SK-N-SH (cell line): Measurements from ENCODE around the gene NPIPB8. TPM values are rescaled to one million over a fixed set of nuclear protein-coding genes. Genes with fewer than 3 reads are reported as not detected.
"Not testable (repeated sequence)": the region's sequence is repeated elsewhere in the genome, so short reads cannot be mapped to it uniquely, and the experiment has no call there.

Experiments used
- CTCF ChIA-PET: fragments of 300-600, 350-600 bp; formaldehyde crosslinking; extraction: SDS; loops from one replicate; lab custom pipeline; 2021; lab: Yijun Ruan, JAX
- POLR2A ChIA-PET: fragments of 350-600 bp; sonication (Branson Sonifier 250); formaldehyde crosslinking; extraction: SDS; loops from one replicate; lab custom pipeline; 2020; ENCODE audit warnings: antibody characterized with exemption, inconsistent platforms; lab: Yijun Ruan, JAX
- DNase-seq: peaks from one replicate; pipeline ENCODE4 v3.0.0; 2012
- H2AFZ ChIP-seq: fragments of 200-600 bp; sonication (generic); 2 replicates; pipeline ENCODE4 v1.8.1; 2016; ENCODE audit warnings: antibody characterized with exemption, mild to moderate bottlenecking, low read depth
- H3F3A ChIP-seq: fragments of 200-600 bp; sonication (generic); replicated peaks from 2 replicates; pipeline ENCODE3; 2016; ENCODE audit warnings: antibody characterized with exemption, mild to moderate bottlenecking; ENCODE audit not compliant: insufficient read depth
- H3K27ac ChIP-seq, 2 experiments: fragments of 200-500 bp in 1 of 2; fragments of 200-600 bp in 1 of 2; sonication (Bioruptor generic) in 1 of 2; sonication (generic), shearing (Covaris generic) in 1 of 2; 2 replicates each; pipeline versions ENCODE4 v1.5.1 to v1.6.1; 2014 to 2016; ENCODE audit warnings: low read depth in 2 of 2, inconsistent platforms in 1 of 2, low read length in 1 of 2, mild to moderate bottlenecking in 1 of 2, mixed read lengths in 1 of 2
- H3K27me3 ChIP-seq: fragments of 200-600 bp; sonication (generic), shearing (Covaris generic); 2 replicates; pipeline ENCODE4 v1.6.1; 2016; ENCODE audit warnings: mixed run types; ENCODE audit not compliant: insufficient read depth
- H3K36me3 ChIP-seq, 2 experiments: fragments of 200-500 bp in 1 of 2; fragments of 200-600 bp in 1 of 2; sonication (Bioruptor generic) in 1 of 2; sonication (generic) in 1 of 2; replicated peaks in 1 of 2; 2 replicates each; pipeline versions ENCODE3 to v1.5.1; 2014 to 2016; ENCODE audit warnings: low read length in 1 of 2, mild to moderate bottlenecking in 1 of 2; ENCODE audit not compliant: insufficient read depth in 2 of 2, control insufficient read depth in 1 of 2
- H3K4me1 ChIP-seq, 2 experiments: fragments of 200-500 bp in 1 of 2; fragments of 200-600 bp in 1 of 2; sonication (Bioruptor generic) in 1 of 2; sonication (generic), shearing (Covaris generic) in 1 of 2; 2 replicates each; pipeline versions ENCODE4 v1.5.1 to v1.6.1; 2014 to 2016; ENCODE audit warnings: low read depth in 1 of 2, low read length in 1 of 2, mixed run types in 1 of 2; ENCODE audit not compliant: insufficient read depth in 2 of 2, control insufficient read depth in 1 of 2
- H3K4me2 ChIP-seq: fragments of 200-600 bp; sonication (generic), shearing (Covaris generic); 2 replicates; pipeline ENCODE4 v1.6.1; 2017; ENCODE audit warnings: mixed run types
- H3K4me3 ChIP-seq, 2 experiments: fragments of 200-500 bp in 1 of 2; fragments of 200-600 bp in 1 of 2; sonication (Bioruptor generic) in 1 of 2; sonication (generic), shearing (Covaris generic) in 1 of 2; 2 replicates each; pipeline versions ENCODE4 v1.5.1 to v1.8.1; 2014 to 2016; ENCODE audit warnings: low read depth in 2 of 2, inconsistent platforms in 1 of 2, low read length in 1 of 2, mild to moderate bottlenecking in 1 of 2, mixed read lengths in 1 of 2, moderate library complexity in 1 of 2
- H3K79me2 ChIP-seq: fragments of 200-600 bp; sonication (generic); 2 replicates; pipeline ENCODE4 v1.8.1; 2017; ENCODE audit warnings: mild to moderate bottlenecking; ENCODE audit not compliant: insufficient read depth
- H3K9ac ChIP-seq: fragments of 200-600 bp; sonication (generic); 2 replicates; pipeline ENCODE4 v1.6.1; 2017; ENCODE audit warnings: mixed run types
- H3K9me2 ChIP-seq: fragments of 200-600 bp; sonication (generic); 2 replicates; pipeline ENCODE4 v1.6.1; 2017; ENCODE audit warnings: mixed run types
- H3K9me3 ChIP-seq: fragments of 200-600 bp; sonication (generic); 2 replicates; pipeline ENCODE4 v1.6.1; 2017; ENCODE audit warnings: mixed run types, mild to moderate bottlenecking, moderate library complexity
- H4K20me1 ChIP-seq: fragments of 200-600 bp; sonication (generic); 2 replicates; pipeline ENCODE4 v1.6.1; 2017; ENCODE audit warnings: mild to moderate bottlenecking, mixed run types; ENCODE audit not compliant: insufficient read depth
- WGBS: methylation state at CpG from one replicate; pipeline ENCODE4 v1.1.6; 2017; ENCODE audit warnings: low lambda C conversion rate; 5-methylcytosine and 5-hydroxymethylcytosine counted together
- polyA plus RNA-seq, 3 experiments: library from polyadenylated mRNA; depleted of rRNA; stranded (reverse); fragments of >200 nt; gene quantifications; 2 replicates each; pipeline ENCODE4 v1.2.3, GENCODE V29; 2012

NPIPB8 gene
- polyA plus RNA-seq, 1 of the 3 experiments (the other 2 are of a cell fraction) = not detected

DNA sequence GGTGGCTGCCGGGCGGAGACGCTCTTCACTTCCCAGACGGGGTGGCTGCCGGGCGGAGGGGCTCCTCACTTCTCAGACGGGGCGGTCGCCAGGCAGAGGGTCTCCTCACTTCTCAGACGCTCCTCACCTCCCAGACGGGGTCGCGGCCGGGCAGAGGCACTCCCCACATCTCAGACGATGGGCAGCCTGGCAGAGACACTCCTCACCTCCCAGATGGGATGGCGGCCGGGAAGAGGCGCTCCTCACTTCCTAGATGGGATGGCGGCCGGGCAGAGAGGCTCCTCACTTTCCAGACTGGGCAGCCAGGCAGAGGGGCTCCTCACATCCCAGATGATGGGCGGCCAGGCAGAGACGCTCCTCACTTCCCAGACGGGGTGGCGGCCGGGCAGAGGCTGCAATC is 28.4 kb downstream of the NPIPB8 start:
- not testable (repeated sequence) for DNase-seq

DNA sequence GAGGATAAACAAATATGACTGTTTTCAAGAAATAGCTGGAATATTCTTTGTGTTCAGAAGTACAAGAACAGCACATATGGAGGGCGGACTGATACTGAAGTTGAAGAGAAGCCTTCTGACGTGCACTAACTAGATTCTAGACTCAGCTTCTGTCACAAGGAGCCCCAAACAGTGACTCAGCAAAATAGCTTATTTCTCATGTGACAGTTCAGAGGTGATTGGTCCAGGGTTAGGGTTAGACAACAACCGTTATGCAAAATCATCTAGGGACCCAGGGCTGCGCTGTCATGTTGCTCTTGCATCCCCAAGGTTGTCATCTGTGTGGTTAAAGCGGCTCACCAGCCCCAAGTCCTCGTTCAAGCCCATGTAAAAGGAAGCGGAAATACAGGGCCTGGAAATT is 29.6 kb downstream of the NPIPB8 start:
- H3K4me1 ChIP-seq, H3F3A ChIP-seq, H3K4me3 ChIP-seq, POLR2A ChIA-PET, CTCF ChIA-PET, H3K27ac ChIP-seq, H3K4me2 ChIP-seq, H2AFZ ChIP-seq, H4K20me1 ChIP-seq, H3K9me3 ChIP-seq, DNase-seq, H3K9ac ChIP-seq, H3K9me2 ChIP-seq, H3K27me3 ChIP-seq, H3K79me2 ChIP-seq, H3K36me3 ChIP-seq: not testable (repeated sequence)
- WGBS = no CpG with 5 or more reads among the region's 7 CpGs

More for the DNA sequence above, 28.4 kb downstream of the NPIPB8 start:
- H3K9me2 ChIP-seq, H3K36me3 ChIP-seq, H3K9me3 ChIP-seq, H4K20me1 ChIP-seq, H3K4me2 ChIP-seq, POLR2A ChIA-PET, H3K27ac ChIP-seq, H3K79me2 ChIP-seq, H3K9ac ChIP-seq, H3F3A ChIP-seq, H2AFZ ChIP-seq, H3K4me1 ChIP-seq, CTCF ChIA-PET, H3K27me3 ChIP-seq, H3K4me3 ChIP-seq: not testable (repeated sequence)
- 91% methylated on average over 10 of the region's 25 CpGs for WGBS

DNA sequence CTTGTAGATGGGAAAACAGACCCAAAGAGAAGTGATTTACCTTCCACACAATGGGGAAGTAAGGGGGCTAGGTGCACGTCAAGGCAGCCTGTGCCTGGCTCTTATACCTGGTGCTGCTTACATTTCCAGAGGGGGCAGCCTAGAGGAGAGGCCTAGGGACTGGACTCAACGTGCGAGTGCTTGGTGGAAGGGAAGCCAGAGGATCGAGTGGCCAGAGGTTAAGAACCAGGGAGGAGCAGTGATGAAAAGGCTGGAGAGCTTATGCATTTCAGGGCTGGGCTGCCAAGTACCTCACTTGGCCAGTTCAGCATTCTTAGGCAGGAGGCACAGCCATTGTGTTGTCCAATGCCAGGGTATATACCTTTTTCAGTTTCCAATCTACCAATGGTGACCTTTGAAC is 30.3 kb downstream of the NPIPB8 start:
- H3K36me3 ChIP-seq, CTCF ChIA-PET, H4K20me1 ChIP-seq, H3K27me3 ChIP-seq, POLR2A ChIA-PET, H2AFZ ChIP-seq, H3K9me2 ChIP-seq, H3K4me2 ChIP-seq, DNase-seq, H3K9ac ChIP-seq, H3K9me3 ChIP-seq, H3K4me1 ChIP-seq, H3K79me2 ChIP-seq, H3K4me3 ChIP-seq, H3F3A ChIP-seq, H3K27ac ChIP-seq: not testable (repeated sequence)
- WGBS = no CpG with 5 or more reads among the region's 4 CpGs

DNA sequence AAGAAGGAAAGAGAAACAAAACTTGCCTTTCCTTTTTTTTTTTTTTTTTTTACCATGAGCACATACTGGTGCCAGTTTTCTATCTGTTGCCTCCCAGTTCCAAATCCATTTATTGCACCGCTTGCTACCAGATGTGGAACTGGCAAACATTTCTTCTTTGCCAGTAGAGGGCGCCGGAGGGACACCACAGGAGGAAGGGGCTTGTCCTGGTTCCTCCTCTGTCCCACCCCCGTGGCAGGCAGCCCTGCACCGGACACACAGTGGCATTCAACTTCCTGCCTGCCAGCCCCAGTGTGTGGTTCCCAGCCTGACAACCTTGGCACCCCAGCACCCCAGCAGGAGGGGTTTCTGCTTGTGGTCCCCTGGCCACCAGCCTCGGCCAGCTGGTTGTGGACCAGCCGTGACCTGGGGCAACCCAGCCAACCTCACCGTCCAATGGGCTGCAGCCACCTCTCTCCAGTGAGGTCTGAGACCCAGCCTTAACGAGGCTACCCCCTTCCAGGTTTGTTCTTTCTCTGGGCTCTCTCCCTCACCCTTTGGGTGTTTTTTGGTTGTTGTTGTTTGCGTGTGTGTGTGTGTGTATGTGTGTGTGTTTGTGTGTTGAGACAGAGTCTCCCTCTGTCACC is 50.6 kb downstream of the NPIPB8 start:
- WGBS = no CpG with 5 or more reads among the region's 10 CpGs
- CTCF ChIA-PET, H3K4me2 ChIP-seq: not testable (repeated sequence)

DNA sequence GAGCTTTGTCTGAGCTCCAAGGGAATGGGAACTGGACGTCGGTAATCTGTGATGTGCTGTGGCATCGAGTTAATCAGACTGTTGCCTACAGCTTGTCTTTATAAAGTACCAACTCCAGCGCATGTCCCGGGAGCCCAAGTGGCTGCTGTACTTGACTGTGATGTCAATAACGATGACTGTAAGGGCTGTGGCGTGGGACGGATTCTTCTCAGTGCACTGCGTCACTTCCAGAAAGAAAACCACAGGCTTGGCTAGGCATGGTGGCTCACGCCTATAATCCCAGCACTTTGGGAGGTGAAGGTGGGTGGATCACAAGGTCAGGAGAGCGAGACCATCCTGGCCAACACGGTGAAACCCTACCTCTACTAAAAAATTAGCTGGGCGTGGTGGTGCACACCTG is 51.6 kb downstream of the NPIPB8 start:
- H3K4me3 ChIP-seq, H3K36me3 ChIP-seq, H3F3A ChIP-seq, H2AFZ ChIP-seq, H3K79me2 ChIP-seq, H4K20me1 ChIP-seq, H3K4me2 ChIP-seq, H3K9me2 ChIP-seq, H3K9ac ChIP-seq, CTCF ChIA-PET, H3K4me1 ChIP-seq, DNase-seq, H3K27me3 ChIP-seq, POLR2A ChIA-PET, H3K27ac ChIP-seq, H3K9me3 ChIP-seq: not testable (repeated sequence)
- WGBS = no CpG with 5 or more reads among the region's 13 CpGs

More for the DNA sequence above, 50.6 kb downstream of the NPIPB8 start:
- H2AFZ ChIP-seq, H3K9ac ChIP-seq, H3K4me1 ChIP-seq, H4K20me1 ChIP-seq, H3K9me2 ChIP-seq, H3K27me3 ChIP-seq, POLR2A ChIA-PET, H3K36me3 ChIP-seq, H3F3A ChIP-seq, H3K27ac ChIP-seq, H3K9me3 ChIP-seq, H3K4me3 ChIP-seq, DNase-seq, H3K79me2 ChIP-seq: not testable (repeated sequence)

DNA sequence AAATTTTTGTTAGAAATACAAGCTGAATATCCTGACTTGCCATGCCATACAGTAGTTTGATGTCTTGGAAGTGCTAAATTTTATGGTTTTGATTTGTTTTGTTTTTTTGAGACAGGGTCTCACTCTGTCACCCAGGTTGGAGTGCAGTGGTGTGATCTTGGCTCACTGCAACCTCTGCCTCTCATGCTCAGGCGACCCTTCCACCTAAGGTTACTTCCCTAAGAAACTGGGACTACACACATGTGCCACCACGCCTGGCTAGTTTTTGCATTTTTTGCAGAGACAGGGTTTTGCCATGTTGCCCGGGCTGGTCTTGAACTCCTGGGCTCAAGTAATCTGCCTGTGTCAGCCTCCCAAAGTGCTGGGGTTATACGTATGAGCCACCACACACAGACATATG is 53.9 kb downstream of the NPIPB8 start:
- POLR2A ChIA-PET, H3K4me3 ChIP-seq, H3K9me3 ChIP-seq, H3K4me1 ChIP-seq, H3K9ac ChIP-seq, CTCF ChIA-PET, H3K4me2 ChIP-seq, H3K36me3 ChIP-seq, H3K9me2 ChIP-seq, H3K27me3 ChIP-seq, H3K79me2 ChIP-seq, H3K27ac ChIP-seq, DNase-seq, H2AFZ ChIP-seq, H4K20me1 ChIP-seq, H3F3A ChIP-seq: not testable (repeated sequence)
- whole genome bisulfite sequencing = 98% methylated on average over 2 of the region's 4 CpGs
